COLO829 (cell line): ENCODE measurements around the gene QSOX2.
"Not testable (repeated sequence)": the region's sequence is repeated elsewhere in the genome, so short reads cannot be mapped to it uniquely, and the experiment has no call there.

ENCODE experiments used
- DNase-seq: peaks from one replicate; pipeline ENCODE4 v3.0.0; 2012; ENCODE audit warnings: low spot score

The QSOX2 gene

GRCh38 chr9:136282272-136282861 is 36.8 kb upstream of the QSOX2 start:
- DNase-seq = no peak

DNA sequence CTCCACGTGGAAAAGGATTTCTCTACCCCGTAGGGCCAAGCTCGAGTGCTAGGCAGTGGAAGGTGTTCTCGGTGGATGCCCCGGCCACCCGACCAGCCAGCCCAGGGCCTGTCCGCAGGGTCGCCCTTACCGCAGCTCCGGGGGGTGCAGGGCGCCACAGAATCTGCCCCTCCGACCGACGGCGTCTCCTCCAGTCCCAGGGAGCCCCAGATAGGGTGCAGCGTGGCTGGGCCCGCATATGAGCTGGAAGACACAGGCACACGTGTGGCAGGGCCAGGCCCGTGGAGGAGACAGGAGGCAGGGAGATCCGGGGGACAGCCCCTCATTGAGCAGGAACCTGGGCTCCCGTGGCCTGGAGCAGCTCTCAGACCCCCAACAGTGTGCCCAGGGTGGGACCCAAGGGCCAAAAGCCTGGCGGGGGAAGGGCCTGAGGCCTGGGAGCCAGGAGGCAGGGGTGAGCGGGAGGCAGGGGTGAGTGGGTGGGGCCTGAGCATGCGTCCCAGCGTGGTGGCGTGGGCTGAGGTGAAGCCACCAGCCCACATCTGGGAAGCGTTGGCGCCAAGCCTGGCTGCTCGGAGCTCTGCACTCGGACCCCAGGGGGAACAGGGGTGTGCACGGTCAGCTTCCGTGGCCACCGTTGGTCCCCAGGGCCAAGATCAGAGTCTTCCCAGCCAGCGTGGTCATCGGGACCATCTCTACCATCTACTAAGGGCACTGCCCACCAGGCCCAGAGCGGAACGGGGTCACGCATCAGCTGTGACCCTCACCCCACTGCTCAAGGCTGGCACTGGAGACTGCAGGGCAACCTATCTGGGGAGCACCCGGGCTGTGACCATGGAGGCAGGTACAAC is 36.0 kb upstream of the QSOX2 start:
- no peak for DNase-seq

DNA sequence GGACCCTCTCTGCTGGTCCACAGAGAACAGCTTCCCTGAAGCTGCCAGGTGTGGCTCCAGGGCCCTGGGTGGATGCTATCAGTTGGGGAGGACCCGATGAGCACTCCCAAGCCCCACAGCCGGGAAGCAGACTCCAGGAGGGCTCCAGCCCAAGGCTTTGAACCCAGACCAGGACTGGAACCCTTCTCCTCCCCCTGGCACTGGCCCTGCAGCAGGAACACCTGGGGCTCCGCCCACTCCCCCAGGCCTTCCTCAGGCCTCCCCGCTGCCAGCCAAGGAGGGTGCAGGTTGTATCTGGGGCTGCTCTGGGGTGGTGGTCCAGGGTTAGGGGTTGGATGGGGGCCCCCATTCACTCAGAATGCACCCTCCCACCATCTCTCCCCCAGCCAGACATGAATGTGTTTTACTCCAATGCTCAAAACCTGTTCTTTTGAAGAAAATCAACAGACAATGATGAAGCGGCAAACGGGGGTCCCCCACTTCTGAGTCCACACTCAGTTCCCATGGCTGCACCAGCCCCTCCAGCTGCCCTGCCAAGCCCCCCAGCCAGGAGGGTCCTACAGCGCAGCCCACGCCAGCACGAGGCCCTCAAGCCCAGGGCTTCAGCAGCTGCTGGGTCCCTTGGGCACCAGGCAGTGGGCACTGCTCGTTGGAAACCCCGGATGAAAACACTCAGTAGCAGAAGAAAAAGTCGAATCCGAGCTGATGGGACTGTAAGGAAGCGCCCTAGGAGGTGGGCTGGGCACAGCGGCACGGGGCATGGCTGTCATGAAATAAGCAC is 35.1 kb upstream of the QSOX2 start:
- DNase-seq = no peak

DNA sequence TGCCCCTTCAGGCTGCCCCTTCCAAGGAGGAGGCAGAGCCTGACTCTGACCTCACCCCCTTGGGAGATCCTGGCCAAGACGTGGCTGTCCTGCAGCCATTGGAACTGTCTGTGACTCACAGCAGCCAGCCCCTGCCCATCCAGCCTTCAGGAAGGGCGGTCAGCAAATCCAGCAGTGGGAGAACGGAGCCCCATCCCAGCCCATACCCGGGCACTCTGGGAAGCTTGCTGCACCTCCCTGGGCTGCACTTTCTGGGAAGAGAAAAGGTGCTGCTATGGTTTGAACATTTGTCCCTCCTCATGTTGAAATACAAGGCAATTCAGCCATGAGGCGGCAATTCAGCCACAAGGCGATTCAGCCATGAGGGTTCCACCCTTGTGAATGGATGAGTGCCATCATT is 33.9 kb upstream of the QSOX2 start:
- no peak for DNase-seq

- no peak for DNase-seq
Measured at GRCh38 chr9:136278894-136279293, 33.3 kb upstream of the QSOX2 start.

GRCh38 chr9:136278221-136278620 is 32.6 kb upstream of the QSOX2 start:
- no peak for DNase-seq

DNA sequence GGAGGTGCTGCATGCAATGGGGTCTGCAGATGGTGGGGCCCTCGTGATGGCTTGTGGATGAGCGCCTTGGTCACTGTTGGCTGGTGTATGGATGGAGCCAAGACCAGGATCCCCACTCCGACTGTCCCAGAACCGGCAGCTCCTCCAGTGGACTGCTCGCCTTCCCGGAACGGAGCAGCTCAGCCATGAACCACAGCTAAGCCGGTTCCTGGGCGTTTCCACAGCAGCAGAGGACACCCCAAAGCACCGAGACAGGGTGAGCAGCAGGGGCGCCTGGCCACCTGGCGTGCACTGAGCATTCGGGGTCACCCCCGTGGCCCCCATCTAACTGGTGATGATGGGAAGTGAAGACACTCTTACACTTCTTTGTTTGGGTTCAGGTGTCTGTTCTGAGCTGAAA is 32.1 kb upstream of the QSOX2 start:
- no peak for DNase-seq

DNA sequence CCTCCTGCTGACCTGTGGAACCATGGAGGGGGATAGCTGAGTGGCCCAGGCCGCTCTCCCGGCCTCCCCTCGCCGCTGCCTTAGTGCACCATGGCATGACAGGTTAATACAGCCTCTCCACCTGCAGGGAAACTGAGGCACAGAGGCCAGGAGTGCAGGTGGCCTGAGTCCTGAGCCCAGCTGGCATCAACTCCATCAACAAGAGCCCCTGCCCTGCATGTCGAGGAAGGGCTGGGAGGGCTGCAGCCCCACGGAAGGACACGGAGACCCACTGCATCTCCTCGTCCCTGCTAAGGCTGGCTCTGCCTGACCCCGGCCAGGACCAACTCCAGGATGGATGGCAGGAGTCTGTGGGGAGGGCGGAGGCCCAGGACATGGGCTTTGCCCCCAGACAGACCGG is 31.1 kb upstream of the QSOX2 start:
- no peak for DNase-seq

GRCh38 chr9:136275655-136276429 is 30.2 kb upstream of the QSOX2 start:
- no peak for DNase-seq

DNA sequence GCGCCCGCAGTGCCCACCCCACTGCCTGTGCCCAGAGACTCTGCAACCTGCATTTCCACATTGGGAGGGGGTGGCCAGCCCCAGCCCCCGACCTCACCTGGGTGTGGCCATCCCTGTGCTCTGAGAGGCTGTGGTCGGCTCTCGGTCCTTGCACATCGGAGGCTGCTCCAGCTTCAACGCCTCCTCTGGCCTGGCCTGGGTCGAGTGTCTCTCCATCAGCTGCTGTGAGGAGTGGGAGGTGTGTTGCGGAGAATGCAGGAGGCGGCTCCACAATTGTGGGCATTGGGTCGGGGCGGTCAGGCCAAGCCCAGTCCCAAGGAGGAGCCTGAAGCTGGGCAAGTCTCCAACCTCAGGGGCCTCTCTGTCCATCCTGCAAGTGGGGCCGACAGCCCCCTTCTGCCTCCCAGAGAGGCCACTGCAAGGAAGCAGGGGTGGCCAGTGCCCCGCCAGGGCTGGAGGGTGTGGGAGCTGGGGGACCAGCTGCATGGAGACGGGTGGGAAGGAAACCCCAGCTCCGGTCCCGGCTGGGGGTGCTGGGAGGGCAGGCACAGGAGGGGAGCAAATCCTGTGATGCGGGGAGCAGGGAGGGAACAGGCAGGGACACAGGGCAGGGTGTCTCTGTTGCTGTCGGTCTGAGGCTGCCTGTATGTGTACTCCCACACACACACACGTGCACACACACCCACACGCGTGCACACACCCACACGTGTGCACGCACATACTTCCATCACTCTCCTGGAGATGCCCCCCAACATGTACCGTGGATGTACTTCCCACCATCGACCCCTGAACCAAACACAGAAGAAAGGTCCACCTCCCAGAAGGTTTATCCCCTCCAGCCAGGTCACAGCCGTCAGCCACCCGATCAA is 29.4 kb upstream of the QSOX2 start:
- DNase-seq = no peak

- DNase-seq = no peak
Measured at GRCh38 chr9:136273921-136274785, 28.5 kb upstream of the QSOX2 start.

GRCh38 chr9:136273244-136273865 is 27.7 kb upstream of the QSOX2 start:
- DNase-seq = peak; percentile 71

DNA sequence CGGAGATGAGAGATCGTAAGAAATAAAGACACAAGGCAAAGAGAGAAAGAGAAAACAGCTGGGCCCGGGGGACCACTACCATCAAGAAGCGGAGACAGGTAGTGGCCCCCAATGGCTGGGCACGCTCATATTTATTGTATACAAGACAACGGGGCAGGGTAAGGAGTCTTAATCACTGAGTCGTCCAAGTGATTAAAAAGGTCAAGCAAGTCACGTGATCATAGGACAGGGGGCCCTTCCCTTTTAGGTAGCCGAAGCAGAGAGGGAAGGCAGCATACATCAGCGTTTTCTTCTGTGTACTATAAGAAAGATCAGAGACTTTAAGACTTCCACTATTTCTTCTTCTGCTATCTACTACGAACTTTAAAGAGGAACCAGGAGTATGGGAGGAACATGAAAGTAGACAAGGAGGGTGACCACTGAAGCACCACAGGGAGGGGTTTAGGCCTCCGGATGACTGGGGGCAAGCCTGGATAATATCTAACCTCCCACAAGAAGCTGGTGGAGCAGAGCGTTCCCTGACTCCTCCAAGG is 24.6 kb upstream of the QSOX2 start:
- no peak for DNase-seq

- no peak for DNase-seq
Measured at GRCh38 chr9:136268735-136269134, 23.1 kb upstream of the QSOX2 start.

- DNase-seq = no peak
Measured at GRCh38 chr9:136268318-136268717, 22.7 kb upstream of the QSOX2 start.

- peak; percentile 94 for DNase-seq
Measured at GRCh38 chr9:136267261-136268111, 21.9 kb upstream of the QSOX2 start.

DNA sequence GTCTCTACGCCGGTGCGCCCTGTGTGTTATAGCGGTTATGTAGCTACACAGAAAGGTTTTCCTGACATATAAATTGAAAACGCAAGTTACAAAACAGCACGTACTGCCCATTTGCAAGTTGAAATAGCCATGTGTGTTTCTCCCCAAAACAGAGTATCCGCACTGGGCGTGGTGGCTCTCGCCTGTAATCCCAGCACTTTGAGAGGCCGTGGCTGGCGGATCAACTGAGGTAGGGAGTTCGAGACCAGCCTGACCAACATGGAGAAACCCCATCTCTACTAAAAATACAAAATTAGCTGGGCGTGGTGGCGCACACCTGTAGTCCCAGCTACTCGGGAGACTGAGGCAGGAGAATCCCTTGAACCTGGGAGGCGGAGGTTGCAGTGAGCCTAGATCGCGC is 21.0 kb upstream of the QSOX2 start:
- DNase-seq = not testable (repeated sequence)

- no peak for DNase-seq
Measured at GRCh38 chr9:136265561-136266355, 20.1 kb upstream of the QSOX2 start.
